HepG2 (cell line): ENCODE measurements around the gene DPM2. TPM values are rescaled to one million over a fixed set of nuclear protein-coding genes. Genes with fewer than 3 reads are reported as not detected.
A peak's percentile ranks its signal among the peaks of the same experiment; 100 is the strongest.

Experiments
- AKAP8 ChIP-seq: sonication (generic); formaldehyde crosslinking; IDR thresholded peaks from 2 replicates; pipeline ENCODE4 v1.5.1; 2020; ENCODE audit warnings: mild to moderate bottlenecking, missing genetic modification reagents
- FOXA3 ChIP-seq: IDR thresholded peaks from 2 replicates; pipeline ENCODE4 v1.6.1; 2016; ENCODE audit warnings: missing genetic modification reagents, missing compliant biosample characterization
- FOXJ3 ChIP-seq: sonication (generic); formaldehyde crosslinking; IDR thresholded peaks from 2 replicates; pipeline ENCODE4 v1.4.0; 2020; ENCODE audit warnings: missing genetic modification reagents, mild to moderate bottlenecking, borderline replicate concordance
- GATAD2A ChIP-seq: IDR thresholded peaks from 2 replicates; pipeline ENCODE4 v1.6.1; 2016
- MAFK ChIP-seq, 2 experiments: IDR thresholded peaks in 1 of 2; conservative IDR thresholded peaks in 1 of 2; 2 replicates each; pipeline ENCODE4 v1.6.1; 2011; ENCODE audit warnings: improper control_type of control experiment in 2 of 2, low read length in 2 of 2
- PHF21A ChIP-seq: sonication (generic); formaldehyde crosslinking; IDR thresholded peaks from 2 replicates; pipeline ENCODE4 v1.5.0; 2020; ENCODE audit warnings: mild to moderate bottlenecking, missing genetic modification reagents
- PLRG1 ChIP-seq: fragments of 450-650 bp; conservative IDR thresholded peaks from 2 replicates; pipeline ENCODE4 v1.6.1; 2016
- POLR2A ChIP-seq, 2 experiments: IDR thresholded peaks; 2 replicates each; pipeline ENCODE4 v1.6.1; 2011; ENCODE audit warnings: low read depth in 2 of 2, low read length in 2 of 2, mild to moderate bottlenecking in 1 of 2, moderate library complexity in 1 of 2; ENCODE audit not compliant: insufficient read depth in 1 of 2
- RORA ChIP-seq: sonication (generic); formaldehyde crosslinking; IDR thresholded peaks from 2 replicates; pipeline ENCODE4 v1.5.0; 2020; ENCODE audit warnings: mild to moderate bottlenecking, missing genetic modification reagents, moderate library complexity
- USF2 ChIP-seq, 2 experiments: sonication (generic) in 1 of 2; formaldehyde crosslinking in 1 of 2; IDR thresholded peaks; 2 replicates each; pipeline versions ENCODE4 v1.5.1 to v1.6.1; 2011 to 2020; ENCODE audit warnings: borderline replicate concordance in 1 of 2, low read depth in 1 of 2, low read length in 1 of 2, mild to moderate bottlenecking in 1 of 2, missing genetic modification reagents in 1 of 2, moderate library complexity in 1 of 2
- ZBTB46 ChIP-seq: sonication (generic); formaldehyde crosslinking; IDR thresholded peaks from 2 replicates; pipeline ENCODE4 v1.4.0; 2020; ENCODE audit warnings: mild to moderate bottlenecking, missing genetic modification reagents, borderline replicate concordance
- ZFP62 ChIP-seq: sonication (generic); formaldehyde crosslinking; IDR thresholded peaks from 2 replicates; pipeline ENCODE4 v1.4.0; 2020; ENCODE audit warnings: missing genetic modification reagents
- ZNF275 ChIP-seq: sonication (generic); formaldehyde crosslinking; IDR thresholded peaks from 2 replicates; pipeline ENCODE4 v1.8.0; 2022; ENCODE audit warnings: missing genetic modification reagents, mild to moderate bottlenecking, inconsistent platforms, borderline replicate concordance
- ZNF574 ChIP-seq: sonication (generic); formaldehyde crosslinking; IDR thresholded peaks from 2 replicates; pipeline ENCODE4 v1.4.0; 2020; ENCODE audit warnings: missing genetic modification reagents
- ZNF782 ChIP-seq: sonication (generic); formaldehyde crosslinking; IDR thresholded peaks from 2 replicates; pipeline ENCODE4 v1.4.0; 2020; ENCODE audit warnings: missing genetic modification reagents, mild to moderate bottlenecking, borderline replicate concordance
- ZUFSP ChIP-seq: sonication (generic); formaldehyde crosslinking; IDR thresholded peaks from 2 replicates; pipeline ENCODE4 v1.9.0; 2021; ENCODE audit warnings: missing genetic modification reagents, mild to moderate bottlenecking, borderline replicate concordance
- polyA plus RNA-seq, 8 experiments: library from polyadenylated mRNA; depleted of rRNA in 3 of 8; stranded (reverse) in 7 of 8; unstranded in 1 of 8; fragments of >200 nt; fragmentation: Illumina TruSeq in 4 of 8; extraction: Trizol in 4 of 8; gene quantifications; 2 replicates each; pipeline versions ENCODE4 v1.2.1 to v1.2.3, GENCODE V29; 2011 to 2016; ENCODE audit warnings: low read depth in 4 of 8, missing spikeins in 1 of 8, mixed read lengths in 1 of 8; ENCODE audit not compliant: insufficient read depth in 1 of 8
- total RNA-seq, 5 experiments: library from RNA; depleted of rRNA; stranded (reverse); fragments of >200 nt; fragmentation: Illumina TruSeq; extraction: Trizol; gene quantifications; 2 replicates each; pipeline ENCODE4 v1.2.3, GENCODE V29; 2016; ENCODE audit warnings: low read depth in 1 of 5

DPM2 gene
- total and polyA plus RNA-seq, 2 of the 13 experiments (the other 11 are each of a cell fraction or from before 2014, with no cell fraction given) = 24.8 to 35.3 TPM

- peak; percentile 30; the same call in 1 of the 2 replicates for TF ChIP-seq ZNF574 (CRISPR knock-in tag)
- no peak for TF ChIP-seq PLRG1
- TF ChIP-seq ZNF782 (CRISPR knock-in tag) = no peak
- no peak for TF ChIP-seq ZNF275
- TF ChIP-seq PHF21A (CRISPR knock-in tag) = peak; percentile 42; the same call in 1 of the 2 replicates
- no peak for TF ChIP-seq MAFK (conservative IDR thresholded peaks at IDR 0.05 in 1 of 2, IDR thresholded peaks at IDR 0.05 in 1 of 2; ENCODE audit: low read length in 2 of 2)
- TF ChIP-seq GATAD2A (CRISPR knock-in tag) = peak; percentile 42; the same call in 1 of the 2 replicates
- no peak; a peak in 1 of 4 replicates for TF ChIP-seq POLR2A (IDR thresholded peaks at IDR 0.05; ENCODE audit: insufficient read depth in 1 of 2, low read depth in 2 of 2, low read length in 2 of 2)
- TF ChIP-seq ZBTB46 (CRISPR knock-in tag) = no peak
- no peak for TF ChIP-seq RORA (CRISPR knock-in tag)
- no peak for TF ChIP-seq ZUFSP (CRISPR knock-in tag)
- TF ChIP-seq AKAP8 (CRISPR knock-in tag) = 0 out of 2 replicates have a peak, but pooled peaks have one; percentile 28
- no peak for TF ChIP-seq USF2 (IDR thresholded peaks at IDR 0.05; ENCODE audit: low read depth, low read length)
- TF ChIP-seq USF2 (CRISPR knock-in tag; IDR thresholded peaks at IDR 0.05; ENCODE audit: borderline replicate concordance) = no peak
- TF ChIP-seq FOXA3 (CRISPR knock-in tag) = peak; percentile 54
- no peak for TF ChIP-seq ZFP62 (CRISPR knock-in tag)
- 0 out of 2 replicates have a peak, but pooled peaks have one; percentile 36 for TF ChIP-seq FOXJ3 (CRISPR knock-in tag)
Measured at GRCh38 chr9:127898433-127899127, 39.1 kb downstream of the DPM2 start (continued).
